ENCODE results near the gene PSORS1C2.

- TF ChIP-seq POLR2AphosphoS5 (IDR thresholded peaks at IDR 0.05; ENCODE audit: low read depth, low read length) (no peak), TAF1 (IDR thresholded peaks at IDR 0.05; ENCODE audit: low read depth, low read length) (no peak), POLR2A (IDR thresholded peaks at IDR 0.05; ENCODE audit: low read depth, low read length) (no peak)
Observed at GRCh38 chr6:31169123-31169857, 30.4 kb upstream of the PSORS1C2 start.
